CD4-positive, alpha-beta T cell treated with Interleukin-1 beta for 1 hour (primary cell): ENCODE results near the gene RBBP5.

Source experiments
- DNase-seq, 2 donors: peaks; one replicate each; pipeline ENCODE4 v3.0.0-alpha.2; 2020 to 2022

Gene RBBP5

GRCh38 chr1:205056188-205056611 is 65.6 kb downstream of the RBBP5 start:
- DNase-seq = no peak

- no peak for DNase-seq
Measured at GRCh38 chr1:205054013-205054412, 67.8 kb downstream of the RBBP5 start.

- no peak for DNase-seq
Measured at GRCh38 chr1:205053296-205053695, 68.5 kb downstream of the RBBP5 start.

- DNase-seq = no peak
Measured at GRCh38 chr1:205052690-205053089, 69.1 kb downstream of the RBBP5 start.

- DNase-seq = no peak
Measured at GRCh38 chr1:205049479-205049878, 72.3 kb downstream of the RBBP5 start.

GRCh38 chr1:205048382-205048781 is 73.4 kb downstream of the RBBP5 start:
- no peak for DNase-seq

GRCh38 chr1:205047764-205048231 is 74.0 kb downstream of the RBBP5 start:
- DNase-seq = no peak

GRCh38 chr1:205046870-205047269 is 74.9 kb downstream of the RBBP5 start:
- DNase-seq = no peak

GRCh38 chr1:205045146-205045545 is 76.6 kb downstream of the RBBP5 start:
- DNase-seq = no peak

GRCh38 chr1:205044741-205045140 is 77.0 kb downstream of the RBBP5 start:
- no peak for DNase-seq

- DNase-seq = no peak
Measured at GRCh38 chr1:205043866-205044265, 77.9 kb downstream of the RBBP5 start.

GRCh38 chr1:205042911-205043806 is 78.6 kb downstream of the RBBP5 start, which contains the start of gene CNTN2:
Gene CNTN2 (plus strand): TSS chr1:205043212. CDS start chr1:205053186, 9,974 bp downstream.
- DNase-seq = no peak

GRCh38 chr1:205041998-205042910 is 79.5 kb downstream of the RBBP5 start:
- DNase-seq = no peak

GRCh38 chr1:205041001-205041715 is 80.6 kb downstream of the RBBP5 start:
- no peak for DNase-seq

- DNase-seq = no peak
Measured at GRCh38 chr1:205038132-205038786, 83.5 kb downstream of the RBBP5 start.

- no peak for DNase-seq
Measured at GRCh38 chr1:205037539-205037938, 84.2 kb downstream of the RBBP5 start.
